Stimulated activated CD4-positive, alpha-beta T cell treated with anti-CD3 and anti-CD28 coated beads, TNF-alpha, amount 100 ng/mL, for 48 hours (primary cell): ENCODE measurements around the gene TMEM263.
A peak's percentile ranks its signal among the peaks of the same experiment; 100 is the strongest.
"Not testable (repeated sequence)": the region's sequence is repeated elsewhere in the genome, so short reads cannot be mapped to it uniquely, and the experiment has no call there.

Experiments
- DNase-seq, 3 donors: peaks; one replicate each; pipeline ENCODE4 v3.0.0-alpha.2; 2020; ENCODE audit warnings: low read depth in 3 of 3

The TMEM263 gene

GRCh38 chr12:106955377-106956047 is at the start of gene TMEM263:
TSS of gene TMEM263 (plus strand) at chr12:106955907. CDS start at chr12:106967117, 11,210 bp downstream.
- DNase-seq: peak; percentile 75 to 86 (median 83)

- DNase-seq: no peak
These were observed 49.0 kb upstream of the TMEM263 start for GRCh38 chr12:106906715-106907114.

- no peak for DNase-seq
These were observed 48.3 kb upstream of the TMEM263 start for GRCh38 chr12:106907411-106907810.

- no peak for DNase-seq
These were observed 47.9 kb upstream of the TMEM263 start for GRCh38 chr12:106907846-106908245.

- no peak for DNase-seq
These were observed 47.1 kb upstream of the TMEM263 start for GRCh38 chr12:106908561-106908960.

- DNase-seq: no peak
These were observed 45.5 kb upstream of the TMEM263 start for GRCh38 chr12:106910202-106910601.

GRCh38 chr12:106911581-106911980 is 44.1 kb upstream of the TMEM263 start:
- no peak for DNase-seq

GRCh38 chr12:106913456-106913855 is 42.3 kb upstream of the TMEM263 start:
- DNase-seq: no peak

- DNase-seq: no peak
These were observed 40.7 kb upstream of the TMEM263 start for GRCh38 chr12:106914796-106915634.

GRCh38 chr12:106915635-106916026 is 40.1 kb upstream of the TMEM263 start:
- DNase-seq: no peak

GRCh38 chr12:106917503-106917902 is 38.2 kb upstream of the TMEM263 start:
- DNase-seq: no peak

GRCh38 chr12:106918746-106919145 is 37.0 kb upstream of the TMEM263 start:
- DNase-seq: no peak

- DNase-seq: peak in 1 of 3 donors; percentile 27
These were observed 35.7 kb upstream of the TMEM263 start for GRCh38 chr12:106919910-106920544.

GRCh38 chr12:106921976-106922375 is 33.7 kb upstream of the TMEM263 start:
- DNase-seq: not testable (repeated sequence)

GRCh38 chr12:106923594-106923993 is 32.1 kb upstream of the TMEM263 start:
- DNase-seq: not testable (repeated sequence)

- no peak for DNase-seq
These were observed 31.3 kb upstream of the TMEM263 start for GRCh38 chr12:106924268-106924861.

- DNase-seq: no peak
These were observed 29.1 kb upstream of the TMEM263 start for GRCh38 chr12:106926657-106927056.

- DNase-seq: no peak
These were observed 21.4 kb upstream of the TMEM263 start for GRCh38 chr12:106934277-106934676.

- DNase-seq: no peak
These were observed 14.1 kb upstream of the TMEM263 start for GRCh38 chr12:106941481-106942156.

- no peak for DNase-seq
These were observed 12.9 kb upstream of the TMEM263 start for GRCh38 chr12:106942775-106943174.

GRCh38 chr12:106945261-106945851 is 10.4 kb upstream of the TMEM263 start:
- DNase-seq: no peak
